Activated CD8-positive, alpha-beta T cell treated with anti-CD3 and anti-CD28 coated beads, Interleukin-2, amount 10 ng/mL, durations not matched to agents 7 days and 5 days (primary cell): ENCODE measurements around the gene DYNLT2. TPM values are rescaled to one million over a fixed set of nuclear protein-coding genes. Genes with fewer than 3 reads are reported as not detected.

Source experiments
- ATAC-seq: fragments of 150-1000 bp; cut with Tn5 transposase; one replicate; pipeline ENCODE4 v1.10.0; 2021; ENCODE audit warnings: moderate library complexity
- CTCF ChIA-PET: fragments of 350-600 bp; sonication (Branson Sonifier 250); formaldehyde crosslinking; loops from one replicate; lab custom pipeline; 2021; ENCODE audit warnings: antibody characterized with exemption; lab: Charles Lee
- POLR2A ChIA-PET: fragments of 350-600 bp; sonication (Branson Sonifier 250); formaldehyde crosslinking; loops from one replicate; lab custom pipeline; 2021; ENCODE audit warnings: antibody characterized with exemption; lab: Charles Lee
- DNase-seq: peaks from one replicate; pipeline ENCODE4 v3.0.0-alpha.2; 2020
- H3K27ac Mint-ChIP-seq: one replicate; pipeline ENCODE4 v1.8.0; 2021; ENCODE audit warnings: mild to moderate bottlenecking, mixed read lengths
- H3K27me3 Mint-ChIP-seq: one replicate; pipeline ENCODE4 v1.8.0; 2021; ENCODE audit warnings: low read depth, mixed read lengths
- H3K36me3 Mint-ChIP-seq: one replicate; pipeline ENCODE4 v1.8.0; 2021; ENCODE audit warnings: low read depth, mixed read lengths
- H3K4me1 Mint-ChIP-seq: one replicate; pipeline ENCODE4 v1.8.0; 2021; ENCODE audit warnings: low read depth, mixed read lengths
- H3K4me3 Mint-ChIP-seq: one replicate; pipeline ENCODE4 v1.8.0; 2021; ENCODE audit warnings: mild to moderate bottlenecking, mixed read lengths
- H3K9me3 Mint-ChIP-seq: one replicate; pipeline ENCODE4 v1.8.0; 2022; ENCODE audit warnings: mixed read lengths; ENCODE audit not compliant: insufficient read depth
- total RNA-seq, 2 experiments: library from RNA; stranded (reverse); gene quantifications; one replicate each; pipeline ENCODE4 v1.2.3, GENCODE V29; 2021

DYNLT2 gene
- total RNA-seq, 2 experiments from 2014 or later: 2.1 to 2.6 TPM

DNA sequence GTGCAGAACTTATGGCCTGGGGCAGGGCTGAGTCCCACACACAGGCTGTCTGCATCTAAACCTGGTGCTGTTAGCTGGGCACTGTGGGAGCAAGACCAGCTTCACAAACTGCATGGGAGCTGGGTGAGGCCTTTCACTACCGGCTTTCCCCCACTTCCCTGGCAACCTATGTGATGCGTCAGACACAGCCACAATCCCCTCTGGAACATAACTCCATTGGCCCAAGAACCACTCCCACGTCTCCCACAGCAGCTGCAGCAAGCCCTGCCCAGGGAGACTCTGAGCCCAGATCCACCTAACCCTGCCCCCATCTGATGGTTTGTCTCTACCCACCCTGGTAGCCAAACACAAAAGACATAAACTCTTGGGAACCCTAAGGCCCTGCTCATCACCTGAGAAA is 58.9 kb downstream of the DYNLT2 start:
- CTCF ChIA-PET: interaction anchor here (1.0 kb wide), 1 partner anchor 9 kb away, joined by 5 read pairs; the partner anchor contains the start of genes C6orf120 and WDR27
- H3K9me3 Mint-ChIP-seq: peaks cover 3% of the 10 kb centered on the region
- no peak overlapping the region for H3K27ac Mint-ChIP-seq
- H3K36me3 Mint-ChIP-seq: peaks cover 25% of the 10 kb centered on the region
- POLR2A ChIA-PET: no interaction called here
- no peak overlapping the region for H3K4me3 Mint-ChIP-seq
- no peak for ATAC-seq
- DNase-seq: no peak
- H3K4me1 Mint-ChIP-seq: peaks cover under 1% of the 10 kb centered on the region
- H3K27me3 Mint-ChIP-seq: no peaks in the 10 kb centered on the region

DNA sequence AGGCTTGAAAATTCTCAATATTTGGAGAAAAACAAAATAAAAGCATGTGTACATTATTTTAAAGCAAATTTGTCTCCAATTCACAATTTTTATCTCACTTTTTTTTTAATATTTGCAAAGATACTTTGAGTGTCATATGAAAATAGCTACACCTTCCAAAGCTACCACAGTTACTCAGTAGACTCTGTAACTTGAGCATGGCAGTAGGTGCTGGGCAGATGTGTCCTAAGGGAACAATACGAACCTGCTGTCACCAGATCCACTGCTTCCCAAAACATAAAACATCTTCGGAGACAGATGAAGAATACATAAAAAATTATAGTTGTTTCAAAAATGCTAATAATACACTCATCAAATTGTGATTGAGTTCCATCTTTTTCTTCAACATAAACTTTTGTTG is 60.1 kb downstream of the DYNLT2 start:
- H3K4me1 Mint-ChIP-seq: no peaks in the 10 kb centered on the region
- ChIA-PET CTCF (no interaction called here), POLR2A (interaction anchor here (0.9 kb wide), 1 partner anchor 192 kb away, joined by 3 read pairs; no protein-coding TSS in a partner anchor)
- H3K36me3 Mint-ChIP-seq: peaks cover 33% of the 10 kb centered on the region
- no peaks in the 10 kb centered on the region for H3K27me3 Mint-ChIP-seq
- H3K9me3 Mint-ChIP-seq: peaks cover 3% of the 10 kb centered on the region
- H3K4me3 Mint-ChIP-seq: no peak overlapping the region
- DNase-seq (no peak), ATAC-seq (no peak)
- H3K27ac Mint-ChIP-seq: no peak overlapping the region

Other genes starting within 250 kb of the DYNLT2 start
- 10 to 100 TPM; 22.9 to 25.3 TPM for gene WDR27, start 49.5 kb downstream of the DYNLT2 start, total RNA-seq
- gene C6orf120, start 49.4 kb downstream of the DYNLT2 start, total RNA-seq: 10 to 100 TPM; 17.4 to 18.3 TPM
- gene PHF10, start 27.1 kb downstream of the DYNLT2 start, total RNA-seq: 10 to 100 TPM; 49.0 to 50.5 TPM
- 10 to 100 TPM; 28.7 to 33.0 TPM for gene ERMARD, start 50 bp upstream of the DYNLT2 start, total RNA-seq